Measurements from ENCODE around the gene OTOF. TPM values are rescaled to one million over a fixed set of nuclear protein-coding genes. Genes with fewer than 3 reads are reported as not detected.

OTOF gene
- total RNA-seq, 4 donors from 2014 or later = 0.66 to 0.83 TPM; not detected in 2

GRCh38 chr2:26483957-26484565 is 6.1 kb upstream of the OTOF start:
- no peaks in the 10 kb centered on the region for H3K36me3 ChIP-seq
- no peak overlapping the region for H3K27ac ChIP-seq
- H3K4me3 ChIP-seq = no peak overlapping the region
- DNase-seq = no peak
- no peaks in the 10 kb centered on the region for H3K9me3 ChIP-seq
- no peaks in the 10 kb centered on the region for H3K27me3 ChIP-seq
- H3K4me1 ChIP-seq = no peaks in the 10 kb centered on the region
- no peak for TF ChIP-seq POLR2A (IDR thresholded peaks at IDR 0.05)
- TF ChIP-seq CTCF (IDR thresholded peaks at IDR 0.05) = no peak

- Histone ChIP-seq H3K27ac (no peak overlapping the region), H3K27me3 (no peaks in the 10 kb centered on the region)
These were observed 5.6 kb upstream of the OTOF start for GRCh38 chr2:26483516-26483915.

GRCh38 chr2:26483027-26483326 is 5.1 kb upstream of the OTOF start:
- no peak for DNase-seq
- Histone ChIP-seq H3K4me3 (no peak overlapping the region), H3K36me3 (no peaks in the 10 kb centered on the region), H3K27me3 (no peaks in the 10 kb centered on the region), H3K27ac (no peak overlapping the region), H3K9me3 (no peaks in the 10 kb centered on the region), H3K4me1 (no peaks in the 10 kb centered on the region)
- TF ChIP-seq POLR2A (IDR thresholded peaks at IDR 0.05) (no peak), CTCF (IDR thresholded peaks at IDR 0.05) (no peak)

More at GRCh38 chr2:26483516-26483915, 5.6 kb upstream of the OTOF start:
- DNase-seq = no peak
- Histone ChIP-seq H3K36me3 (no peaks in the 10 kb centered on the region), H3K4me1 (no peaks in the 10 kb centered on the region), H3K4me3 (no peak overlapping the region), H3K9me3 (no peaks in the 10 kb centered on the region)
- no peak for TF ChIP-seq POLR2A (IDR thresholded peaks at IDR 0.05)
- TF ChIP-seq CTCF (IDR thresholded peaks at IDR 0.05) = no peak

- H3K27ac ChIP-seq = no peak overlapping the region
- no peaks in the 10 kb centered on the region for H3K36me3 ChIP-seq
- no peaks in the 10 kb centered on the region for H3K9me3 ChIP-seq
- H3K4me1 ChIP-seq = no peaks in the 10 kb centered on the region
- no peak overlapping the region for H3K4me3 ChIP-seq
- TF ChIP-seq POLR2A (IDR thresholded peaks at IDR 0.05) (no peak), CTCF (IDR thresholded peaks at IDR 0.05) (no peak)
- DNase-seq = no peak
- H3K27me3 ChIP-seq = no peaks in the 10 kb centered on the region
These were observed 4.5 kb upstream of the OTOF start for GRCh38 chr2:26482211-26483026.

GRCh38 chr2:26481706-26482105 is 3.8 kb upstream of the OTOF start:
- no peaks in the 10 kb centered on the region for H3K27me3 ChIP-seq
- peak overlapping the region in 1 of 4 donors; percentile 16 for H3K27ac ChIP-seq

More at GRCh38 chr2:26481706-26482105, 3.8 kb upstream of the OTOF start:
- Histone ChIP-seq H3K4me1 (no peaks in the 10 kb centered on the region), H3K36me3 (no peaks in the 10 kb centered on the region), H3K4me3 (no peak overlapping the region), H3K9me3 (no peaks in the 10 kb centered on the region)
- TF ChIP-seq CTCF (IDR thresholded peaks at IDR 0.05) (no peak), POLR2A (IDR thresholded peaks at IDR 0.05) (no peak)
- no peak for DNase-seq
